ENCODE measurements around the gene KATNB1.
"Not testable (repeated sequence)": the region's sequence is repeated elsewhere in the genome, so short reads cannot be mapped to it uniquely, and the experiment has no call there.

KATNB1 gene

DNA sequence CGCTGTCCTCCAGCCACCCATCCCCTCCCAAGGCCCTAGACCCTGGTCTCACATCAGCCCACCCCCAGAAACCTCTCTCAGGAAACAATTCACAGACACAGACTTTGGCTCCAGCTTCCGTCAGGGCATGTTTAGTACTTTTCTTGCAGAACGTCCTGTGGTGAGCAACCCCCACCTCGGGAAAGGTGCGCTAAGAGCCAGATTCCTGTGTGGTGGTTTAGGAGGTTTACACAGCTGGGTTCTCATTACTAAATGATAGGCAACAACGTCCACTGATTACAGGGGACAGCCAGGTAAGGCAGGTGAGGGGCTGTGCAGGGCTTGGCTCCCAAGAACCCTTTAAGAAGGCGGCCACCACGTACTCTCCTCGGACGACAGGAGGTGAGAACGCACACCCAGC lies 37.4 kb downstream of the KATNB1 start:
- no peak for DNase-seq

DNA sequence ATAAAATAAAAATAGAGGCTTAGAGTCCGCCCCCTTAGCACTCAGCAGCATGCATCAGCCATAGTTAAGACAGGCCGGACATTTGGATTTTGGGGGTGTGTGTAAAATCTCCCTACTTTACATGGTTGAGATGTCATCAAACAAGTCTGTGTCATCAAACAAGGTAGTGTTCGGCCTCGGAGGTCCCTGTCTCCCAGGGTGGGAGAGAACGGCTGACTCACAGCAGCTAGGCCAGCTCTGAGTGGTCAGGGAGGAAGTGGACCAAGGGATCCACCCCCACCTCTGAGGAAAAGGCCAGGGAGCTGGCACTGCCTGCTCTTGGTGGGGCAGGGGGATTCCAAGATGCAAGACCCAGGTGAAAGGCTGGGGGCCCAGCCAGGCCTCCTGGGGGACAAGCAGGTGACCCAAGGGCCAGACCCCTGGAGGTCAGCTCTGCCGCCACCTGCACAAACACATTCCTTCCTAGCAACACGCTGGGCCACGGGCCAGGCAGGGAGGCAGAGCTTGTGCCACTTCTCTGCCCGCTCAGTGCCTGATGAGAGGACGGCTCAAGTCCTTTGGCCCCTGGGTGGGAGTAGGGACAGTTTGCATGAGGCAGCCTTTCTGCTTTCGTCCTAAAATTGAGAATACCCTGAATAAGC lies 38.2 kb downstream of the KATNB1 start:
- DNase-seq, result no peak

DNA sequence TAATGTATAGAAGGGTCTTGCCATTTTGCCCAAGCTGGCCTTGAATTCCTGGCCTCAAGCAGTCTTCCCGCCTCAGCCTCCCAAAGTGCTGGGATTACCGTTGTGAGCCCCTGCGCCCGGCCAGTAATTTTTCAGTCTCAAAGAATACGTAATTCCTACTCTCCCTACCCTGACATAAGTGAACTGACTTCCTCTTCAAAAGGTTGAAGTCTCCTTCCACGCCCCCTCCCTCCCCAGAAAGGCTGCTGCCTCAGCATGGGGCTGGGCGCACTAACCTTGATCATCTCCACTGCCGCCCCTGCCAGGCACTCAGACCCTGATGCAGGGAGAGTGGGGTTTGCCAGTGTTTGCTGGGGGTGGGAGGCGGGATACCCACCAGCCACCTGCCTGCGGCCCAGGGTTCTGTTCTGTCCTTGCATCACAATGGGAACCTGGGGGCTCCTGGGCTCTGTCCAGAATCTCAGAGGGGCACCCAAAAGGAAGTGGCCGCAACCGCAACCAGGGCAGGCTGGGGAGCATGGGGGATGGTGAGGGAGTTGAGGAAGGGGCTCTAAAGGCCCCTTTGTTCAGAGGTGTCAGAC lies 39.2 kb downstream of the KATNB1 start:
- no peak for DNase-seq

DNA sequence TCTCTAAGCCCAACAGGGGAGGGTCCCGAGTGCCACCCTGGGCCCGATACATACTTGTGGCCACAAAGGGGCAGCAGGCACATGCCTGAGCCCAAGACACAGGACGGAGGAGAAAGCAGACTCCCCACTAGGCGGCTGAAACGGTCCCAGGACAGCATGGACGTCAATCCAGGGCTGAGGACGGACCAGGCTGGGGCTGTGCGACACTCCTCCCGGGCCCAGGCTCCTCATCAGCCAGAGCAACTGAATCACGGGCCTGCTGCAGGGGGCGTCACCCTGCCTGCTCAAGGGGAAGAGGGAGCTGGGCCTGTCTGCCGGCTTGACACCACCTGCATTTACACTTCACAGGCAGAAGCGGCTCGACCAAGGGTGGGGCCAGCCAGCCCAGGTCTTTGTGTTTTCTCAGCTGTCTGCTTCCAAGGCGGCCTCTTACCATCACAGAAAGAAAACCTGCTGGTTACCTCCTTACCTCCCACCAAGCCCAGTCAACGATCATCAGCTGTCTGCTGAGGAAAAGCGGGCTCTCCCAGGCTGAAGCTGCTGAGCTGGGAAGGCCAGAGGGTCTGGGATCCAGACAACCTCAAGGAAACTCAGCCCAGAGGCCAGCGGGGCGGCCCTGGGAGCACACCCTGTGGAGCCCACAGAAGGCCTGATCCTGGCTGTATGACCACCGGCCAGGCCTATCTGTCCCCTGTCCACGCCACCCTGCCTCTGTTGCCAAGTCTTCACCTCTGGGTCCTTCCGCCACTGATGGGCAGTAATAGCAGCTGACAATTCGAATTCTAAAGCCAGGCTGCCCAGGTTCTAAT lies 40.3 kb downstream of the KATNB1 start:
- DNase-seq, result no peak

DNA sequence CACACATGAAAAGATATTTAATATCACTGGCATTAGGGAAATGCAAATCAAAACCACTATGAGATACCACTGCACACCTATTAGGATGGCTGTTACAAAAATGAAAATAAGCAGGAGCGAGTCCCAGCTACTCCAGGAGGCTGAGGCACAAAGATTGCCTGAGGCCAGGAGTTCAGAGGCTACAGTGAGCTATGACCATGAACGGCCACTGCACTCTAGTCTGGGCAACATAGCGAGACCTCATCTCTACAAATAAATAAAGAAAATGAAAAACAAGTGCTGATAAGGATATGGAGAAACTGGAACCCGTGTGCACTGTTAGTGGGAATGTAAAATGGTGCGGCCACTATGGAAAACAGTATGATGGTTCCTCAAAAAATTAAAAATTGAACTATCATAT lies 43.1 kb downstream of the KATNB1 start:
- DNase-seq, result no peak

DNA sequence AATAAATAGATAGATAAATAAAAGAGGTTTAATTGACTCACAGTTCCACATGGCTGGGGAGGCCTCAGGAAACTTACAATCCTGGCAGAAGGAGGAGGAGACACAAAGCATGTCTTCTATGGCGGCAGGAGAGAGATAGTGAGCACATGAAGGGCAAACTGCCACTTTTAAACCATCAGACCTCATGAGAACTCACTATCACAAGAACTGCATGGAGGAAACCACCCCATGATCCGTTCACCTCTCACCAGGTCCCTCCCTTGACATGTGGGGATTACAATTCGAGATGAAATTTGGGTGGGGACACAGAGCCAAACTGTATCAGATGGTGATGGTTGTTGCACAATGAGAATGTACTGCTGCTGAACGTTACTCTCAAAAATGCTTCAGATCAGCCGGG lies 44.3 kb downstream of the KATNB1 start:
- not testable (repeated sequence) for DNase-seq

DNA sequence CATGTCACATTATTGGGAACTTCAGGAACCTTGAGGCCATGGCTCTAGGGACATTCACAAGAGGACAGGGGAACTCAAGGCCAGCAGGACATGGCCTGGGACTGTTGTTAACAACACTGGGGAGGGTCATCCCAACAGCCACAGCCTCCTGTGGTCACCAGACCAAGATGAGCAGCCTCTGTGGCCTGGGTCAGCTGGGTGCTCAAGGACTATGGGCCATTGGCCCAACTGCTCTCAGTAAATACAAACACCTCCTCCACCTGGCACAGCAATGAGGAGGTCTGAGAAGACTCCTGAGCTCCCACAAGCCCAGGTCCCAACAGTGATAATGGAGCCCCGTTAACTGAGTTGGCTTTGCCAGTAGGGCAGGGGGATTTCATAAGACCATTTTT lies 45.8 kb downstream of the KATNB1 start:
- DNase-seq, result no peak

DNA sequence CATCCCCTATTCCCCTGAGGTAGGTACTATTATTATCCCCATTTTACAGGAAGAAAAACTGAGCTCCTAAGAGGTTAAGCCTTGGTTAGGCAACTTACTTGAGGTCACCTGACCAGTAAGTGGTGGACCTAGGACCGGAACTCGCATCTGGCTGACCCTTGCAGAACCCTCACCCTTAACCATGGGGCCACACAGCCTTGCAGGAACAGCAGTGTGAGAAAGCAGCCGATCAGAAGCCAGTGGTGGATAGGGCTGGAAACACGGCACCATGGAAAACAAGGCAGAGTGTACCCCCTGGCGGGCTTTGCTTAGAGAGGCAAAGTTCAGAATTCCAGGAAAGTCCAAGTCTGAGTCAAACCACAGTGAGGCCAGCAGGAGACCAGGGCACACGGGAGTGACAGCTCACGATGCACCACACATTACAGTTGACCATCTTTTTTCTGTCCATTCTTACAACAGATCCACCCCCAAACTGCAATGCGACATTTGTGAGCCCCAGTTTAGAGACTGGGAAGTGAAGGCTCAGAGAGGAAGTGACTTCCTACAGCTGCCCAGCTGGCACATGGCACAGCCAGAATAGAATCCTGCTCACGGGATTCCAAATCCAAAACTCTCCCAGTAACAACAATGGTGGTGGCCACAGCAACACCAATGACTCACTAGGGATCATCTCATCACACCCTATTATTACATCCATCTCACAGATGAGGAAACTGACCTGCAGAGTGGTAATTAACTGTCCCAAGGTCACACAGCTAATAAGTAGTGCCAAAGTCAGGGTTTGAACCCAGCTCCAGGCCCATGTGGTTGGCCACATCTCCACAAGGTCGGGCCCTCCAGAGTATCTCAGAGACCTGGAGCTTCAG lies 46.4 kb downstream of the KATNB1 start:
- DNase-seq, result no peak

DNA sequence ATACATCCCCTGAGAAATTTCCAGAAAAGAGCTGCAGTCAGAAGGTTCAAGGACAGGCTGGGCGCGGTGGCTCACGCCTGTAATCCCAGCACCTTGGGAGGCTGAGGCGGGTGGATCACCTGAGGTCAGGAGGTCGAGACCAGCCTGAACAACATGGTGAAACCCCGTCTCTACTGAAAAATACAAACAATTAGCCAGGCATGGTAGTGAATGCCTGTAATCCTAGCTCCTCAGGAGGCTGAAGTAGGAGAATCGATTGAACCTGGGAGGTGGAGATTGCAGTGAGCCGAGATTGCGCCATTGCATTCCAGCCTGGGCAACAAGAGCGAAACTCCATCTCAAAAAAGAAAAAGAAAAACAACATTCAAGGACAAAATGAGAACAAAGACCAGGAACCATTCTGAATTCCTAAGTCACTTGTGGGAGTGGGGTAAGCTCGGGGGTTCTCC lies 47.1 kb downstream of the KATNB1 start:
- not testable (repeated sequence) for DNase-seq

DNA sequence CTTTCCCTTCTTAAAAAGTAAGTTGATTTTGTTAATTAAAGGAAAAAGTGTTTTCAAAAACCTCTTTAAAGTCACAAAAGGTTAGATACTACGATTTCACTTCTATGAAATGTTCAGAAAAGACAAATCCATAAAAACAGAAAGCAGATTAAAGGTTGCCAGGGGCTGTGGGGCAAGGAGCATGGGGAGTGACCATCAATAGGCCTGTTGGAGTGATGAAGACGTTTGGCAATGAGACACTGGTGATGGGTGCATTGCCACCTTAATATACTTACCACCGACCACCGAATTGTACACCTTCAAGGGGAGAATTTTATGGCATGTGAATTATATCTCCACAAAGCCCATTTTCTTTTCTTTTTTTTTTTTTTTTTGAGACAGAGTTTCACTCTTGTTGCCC lies 47.5 kb downstream of the KATNB1 start:
- no peak for DNase-seq

DNA sequence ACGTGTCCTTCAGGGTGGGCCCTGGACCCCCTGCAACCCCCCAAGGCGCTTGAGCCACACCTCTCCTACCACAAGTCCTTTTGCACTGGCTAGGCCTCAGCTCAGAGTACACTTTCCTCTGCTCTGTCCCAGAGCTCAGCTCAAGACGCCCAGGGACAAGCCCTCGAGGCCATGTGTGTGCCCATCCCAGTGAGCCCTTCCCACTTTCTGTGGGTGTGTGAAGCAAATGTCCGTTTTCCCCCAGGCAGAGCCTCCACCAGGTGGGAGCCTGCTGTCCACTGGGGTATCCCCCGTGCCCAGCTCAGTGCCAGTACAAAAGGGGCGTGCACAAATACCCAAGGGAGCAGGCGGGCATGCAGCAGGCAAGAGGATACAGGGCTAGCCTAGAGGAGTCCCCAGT lies 48.3 kb downstream of the KATNB1 start:
- DNase-seq, result no peak

DNA sequence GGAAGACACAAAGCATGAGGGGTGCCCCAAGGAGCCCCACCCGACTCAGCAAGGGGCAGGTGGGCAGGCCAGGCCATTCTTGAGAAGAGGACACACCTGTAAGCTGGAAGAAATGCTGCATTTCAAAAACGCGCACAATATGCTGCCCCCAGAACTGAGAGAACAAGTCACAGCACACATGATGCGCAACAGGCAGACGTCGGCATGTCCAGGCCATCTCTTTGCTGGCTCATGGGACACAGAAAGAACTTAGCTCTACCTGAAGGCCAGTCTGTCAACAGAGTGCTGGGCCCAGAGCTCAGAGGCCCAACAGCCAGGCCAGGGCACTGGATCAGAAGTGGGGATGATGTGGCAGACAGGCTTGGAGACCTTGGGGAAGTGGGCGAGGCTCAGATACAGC lies 48.8 kb downstream of the KATNB1 start:
- DNase-seq, result no peak

DNA sequence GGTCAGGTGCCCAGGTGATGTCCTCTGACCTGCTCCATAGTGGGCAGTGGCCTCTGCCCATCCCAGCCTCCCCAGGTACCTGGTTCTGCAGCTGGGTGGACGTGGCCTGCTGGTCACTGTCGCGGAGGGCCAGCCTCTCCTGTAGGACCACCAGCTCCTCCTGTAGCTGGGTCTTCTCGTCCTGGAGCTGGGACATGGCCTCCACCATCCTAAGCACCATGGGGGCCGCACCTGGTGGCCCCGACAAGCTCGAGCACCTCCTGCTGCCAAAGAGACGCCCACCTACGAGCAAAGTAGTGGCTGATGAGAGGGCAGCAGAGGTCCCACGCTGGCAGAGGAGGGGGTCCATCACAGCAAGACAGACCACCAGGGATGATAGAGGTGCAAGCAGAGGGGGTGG lies 49.8 kb downstream of the KATNB1 start:
- no peak for DNase-seq

DNA sequence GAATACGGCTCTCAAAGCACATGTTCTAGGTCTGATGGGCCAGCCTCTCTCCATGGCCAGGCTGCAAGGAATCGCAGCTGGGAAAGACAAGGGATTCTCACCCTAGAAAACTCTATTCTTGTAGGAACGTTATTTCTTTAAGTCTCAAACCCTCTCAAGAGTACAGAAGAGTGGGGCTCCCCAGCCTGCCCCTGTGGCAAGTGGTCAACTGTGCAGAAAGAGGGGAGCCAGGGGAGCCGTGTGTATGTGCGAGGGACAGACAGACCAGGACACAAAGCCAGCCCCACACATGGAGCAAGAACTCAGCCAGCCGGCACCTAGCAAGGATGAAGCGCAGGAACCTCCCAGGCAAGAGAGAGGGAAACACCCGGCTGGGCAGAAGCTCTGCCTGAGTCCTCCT lies 50.4 kb downstream of the KATNB1 start:
- no peak for DNase-seq

DNA sequence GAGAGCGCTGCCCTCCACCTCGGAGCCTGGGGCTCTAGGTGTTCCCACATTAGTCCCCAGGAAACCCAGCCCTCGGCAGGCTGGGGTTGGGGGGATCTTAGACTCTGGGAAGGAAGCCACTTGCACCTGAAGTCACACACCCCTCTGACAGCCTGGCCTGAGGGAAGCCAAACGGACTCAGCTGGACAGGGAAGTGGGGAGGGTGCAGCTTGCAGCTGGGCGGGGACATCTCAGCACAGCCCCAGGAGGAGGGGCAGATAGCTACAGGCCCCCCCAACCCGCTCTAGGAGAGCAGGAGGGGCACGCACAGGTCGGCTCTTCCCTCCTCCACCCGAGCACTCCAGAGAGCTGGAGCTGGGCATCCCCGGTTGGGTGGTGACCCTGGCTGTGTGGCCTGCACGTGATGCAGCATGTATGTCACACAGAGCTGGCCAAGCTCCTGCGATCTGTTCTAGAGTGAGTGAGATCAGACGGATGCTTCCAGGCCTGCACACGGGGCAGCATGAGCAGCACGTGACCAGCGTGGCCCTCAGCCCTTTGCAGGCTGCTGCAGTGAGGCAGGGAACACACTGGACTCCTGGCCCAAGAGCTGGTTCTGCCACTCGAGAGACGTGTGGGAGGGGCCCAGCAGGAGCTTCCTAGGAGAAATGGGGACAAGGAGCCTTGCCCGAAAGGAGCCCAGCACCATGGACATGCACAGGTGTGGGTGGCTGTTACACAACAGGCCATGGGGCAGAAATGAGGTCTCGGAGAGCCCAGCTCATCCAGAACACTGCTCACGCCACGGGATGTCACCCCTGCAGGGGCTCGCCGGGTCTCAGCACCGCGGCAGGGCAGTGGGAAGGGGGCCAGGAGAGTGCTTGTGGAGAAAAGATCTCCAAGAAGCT lies 51.3 kb downstream of the KATNB1 start:
- no peak for DNase-seq

DNA sequence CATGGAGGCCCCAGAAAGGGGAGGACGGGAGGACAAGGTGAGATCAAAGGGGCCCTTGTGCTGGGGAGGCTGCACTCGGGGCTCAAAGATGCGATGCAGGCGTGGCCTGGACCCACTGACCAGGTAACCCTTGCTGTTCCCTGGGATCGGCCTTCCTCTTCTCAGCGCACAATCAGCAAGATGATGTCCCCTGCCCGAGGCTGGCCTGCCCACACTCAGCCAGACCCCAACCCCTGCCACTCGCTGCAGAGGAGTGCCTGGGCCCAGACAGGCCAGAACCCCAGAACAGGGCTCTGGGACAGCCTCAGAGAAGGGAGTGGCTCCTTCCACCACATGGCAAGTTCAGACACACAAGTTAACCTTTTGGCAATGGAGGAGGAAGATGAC lies 51.9 kb downstream of the KATNB1 start:
- DNase-seq, result no peak

DNA sequence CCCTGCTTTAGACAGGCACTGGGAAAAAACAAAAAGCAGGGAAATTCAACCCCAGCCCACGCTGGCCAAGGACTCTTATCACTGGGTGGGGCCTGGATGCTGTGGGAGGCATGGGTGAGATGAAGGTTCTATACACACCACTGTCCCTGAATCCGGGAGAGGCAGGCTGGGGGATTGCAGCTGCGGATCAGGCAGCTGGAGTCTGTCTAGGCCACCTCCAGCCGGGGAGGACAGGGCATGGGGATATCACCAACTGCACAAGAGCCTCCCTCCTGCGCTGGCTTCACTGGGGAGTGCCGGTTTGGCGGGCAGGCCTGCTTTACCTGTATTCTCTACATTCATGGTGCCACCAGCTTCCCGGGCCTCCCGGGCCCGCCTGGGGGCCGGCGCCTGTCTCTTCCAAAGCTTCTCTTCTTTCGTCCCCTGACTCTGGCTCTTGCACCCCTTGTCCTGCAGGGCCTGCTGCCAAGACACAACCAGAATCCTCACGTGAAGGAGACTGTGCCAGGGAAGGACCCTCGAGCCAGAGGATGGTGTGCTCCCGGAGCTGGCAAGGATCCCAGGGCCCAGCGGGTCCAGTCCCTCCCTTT lies 52.8 kb downstream of the KATNB1 start:
- DNase-seq, result no peak

DNA sequence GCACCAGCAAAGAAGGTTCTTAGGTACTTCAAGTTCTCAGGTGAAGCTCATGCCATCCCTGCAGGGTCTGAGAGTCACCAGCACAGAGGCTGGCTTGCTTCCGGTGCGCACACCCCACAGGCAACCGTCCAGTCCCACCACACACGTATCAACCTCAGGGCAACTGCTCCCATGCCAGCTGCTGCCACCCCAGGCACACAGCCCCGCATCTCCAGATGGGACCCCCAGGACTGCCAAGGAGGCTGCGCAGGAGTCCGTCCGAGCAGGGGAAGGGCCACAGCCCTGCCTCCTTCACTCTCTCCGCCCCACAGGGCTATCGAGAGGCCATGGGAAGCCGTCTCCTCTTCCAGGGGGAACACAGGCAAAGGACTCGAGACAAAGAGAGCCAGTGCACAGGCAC lies 53.4 kb downstream of the KATNB1 start:
- no peak for DNase-seq

DNA sequence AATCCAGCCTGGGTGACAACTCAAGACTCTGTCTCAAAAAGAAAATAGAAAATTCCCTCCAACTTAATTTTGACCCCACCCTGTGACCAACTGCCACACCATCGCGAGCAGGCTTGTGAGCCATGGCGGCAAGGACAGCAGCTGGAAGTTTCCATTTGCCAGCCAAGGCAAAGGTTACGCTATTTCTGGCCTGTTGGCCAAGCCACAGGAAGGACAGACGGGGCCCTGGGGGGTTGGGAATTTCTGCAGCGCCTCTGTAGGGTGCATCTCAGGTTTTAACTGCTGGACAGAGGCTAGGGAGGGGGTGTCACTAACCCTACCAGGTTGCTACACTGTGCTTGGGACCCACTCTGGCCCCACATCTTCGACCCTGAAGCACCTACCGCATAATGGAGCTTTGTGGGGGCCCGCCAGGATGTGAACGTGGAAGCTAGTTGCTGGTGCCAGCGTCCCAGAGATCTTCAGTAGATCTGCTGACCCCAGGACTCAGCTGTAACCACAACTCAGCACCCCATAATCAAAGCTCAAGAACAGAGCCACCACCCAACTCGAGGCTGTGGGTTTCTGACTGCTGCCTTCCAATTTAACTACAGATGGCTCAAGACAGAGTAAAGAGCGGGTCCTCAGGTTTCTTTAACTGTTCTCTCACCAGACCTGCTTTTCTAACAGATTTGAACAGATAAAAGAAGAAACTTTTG lies 55.8 kb downstream of the KATNB1 start:
- DNase-seq, result no peak

DNA sequence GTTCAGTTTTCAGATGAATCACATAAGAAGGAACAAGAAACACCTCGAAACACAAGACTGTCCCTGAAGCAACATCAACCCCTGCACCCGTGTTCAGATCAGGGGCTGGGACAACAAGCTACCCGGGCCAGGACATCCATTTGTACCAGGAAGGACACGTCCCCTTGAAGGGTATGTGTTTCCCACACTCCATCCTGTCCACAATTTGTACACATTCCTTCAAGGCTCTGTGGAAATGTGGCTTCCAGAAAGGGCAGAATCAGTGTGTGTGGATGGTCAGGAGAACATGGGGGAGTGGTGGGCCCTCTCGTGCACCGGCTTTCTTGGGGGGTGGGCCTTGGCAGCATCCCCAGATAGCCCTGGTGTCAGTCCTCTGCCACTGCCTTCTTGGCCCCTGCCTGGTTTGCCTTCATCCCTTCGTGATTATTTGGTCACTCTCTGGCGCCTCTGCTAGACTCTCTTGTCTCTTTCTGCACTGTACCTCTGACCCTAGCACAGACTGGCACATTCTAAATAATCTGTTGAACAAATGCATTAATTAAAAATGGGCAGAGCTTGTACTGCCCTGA lies 56.4 kb downstream of the KATNB1 start:
- DNase-seq, result no peak
